IPS-NIHi7 (cell line): ENCODE measurements around the gene FRMD1.

Source experiments
- DNase-seq: peaks from one replicate; pipeline ENCODE4 v3.0.0; 2012; ENCODE audit warnings: mixed read lengths; ENCODE audit errors: extremely low spot score

Gene FRMD1

GRCh38 chr6:168005796-168006195 is 73.2 kb downstream of the FRMD1 start:
- DNase-seq, result no peak

- no peak for DNase-seq
Observed at GRCh38 chr6:168004945-168005344, 74.1 kb downstream of the FRMD1 start.

GRCh38 chr6:168004023-168004422 is 75.0 kb downstream of the FRMD1 start:
- DNase-seq, result no peak
